ENCODE measurements around the gene SIRPG.
A peak's percentile ranks its signal among the peaks of the same experiment; 100 is the strongest.
"Not testable (repeated sequence)": the region's sequence is repeated elsewhere in the genome, so short reads cannot be mapped to it uniquely, and the experiment has no call there.

The SIRPG gene

GRCh38 chr20:1635291-1635979, 22.1 kb downstream of the SIRPG start:
- no peak for DNase-seq (ENCODE audit: low spot score)

- DNase-seq (ENCODE audit: low spot score) = no peak
Observed at GRCh38 chr20:1633535-1633934, 24.0 kb downstream of the SIRPG start.

DNA sequence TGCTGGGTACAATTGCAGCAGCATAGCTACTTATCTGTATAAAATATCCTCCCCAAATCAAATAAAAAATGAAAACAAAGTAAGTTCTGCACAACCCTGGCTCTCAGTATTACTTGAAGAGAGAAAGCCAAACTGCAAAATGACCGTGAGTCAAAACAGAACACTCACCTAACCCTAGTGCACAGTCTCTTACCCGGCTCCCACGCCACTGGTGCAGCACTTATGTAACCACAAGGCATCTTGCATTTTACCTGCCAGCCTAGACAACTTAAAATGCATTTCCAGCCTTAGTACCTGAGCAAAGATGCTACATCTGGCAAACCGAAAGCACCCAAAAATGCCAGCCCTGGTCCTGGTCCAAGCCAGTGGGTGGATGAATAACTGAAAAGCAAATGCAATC, 25.4 kb downstream of the SIRPG start:
- DNase-seq (ENCODE audit: low spot score) = no peak

DNA sequence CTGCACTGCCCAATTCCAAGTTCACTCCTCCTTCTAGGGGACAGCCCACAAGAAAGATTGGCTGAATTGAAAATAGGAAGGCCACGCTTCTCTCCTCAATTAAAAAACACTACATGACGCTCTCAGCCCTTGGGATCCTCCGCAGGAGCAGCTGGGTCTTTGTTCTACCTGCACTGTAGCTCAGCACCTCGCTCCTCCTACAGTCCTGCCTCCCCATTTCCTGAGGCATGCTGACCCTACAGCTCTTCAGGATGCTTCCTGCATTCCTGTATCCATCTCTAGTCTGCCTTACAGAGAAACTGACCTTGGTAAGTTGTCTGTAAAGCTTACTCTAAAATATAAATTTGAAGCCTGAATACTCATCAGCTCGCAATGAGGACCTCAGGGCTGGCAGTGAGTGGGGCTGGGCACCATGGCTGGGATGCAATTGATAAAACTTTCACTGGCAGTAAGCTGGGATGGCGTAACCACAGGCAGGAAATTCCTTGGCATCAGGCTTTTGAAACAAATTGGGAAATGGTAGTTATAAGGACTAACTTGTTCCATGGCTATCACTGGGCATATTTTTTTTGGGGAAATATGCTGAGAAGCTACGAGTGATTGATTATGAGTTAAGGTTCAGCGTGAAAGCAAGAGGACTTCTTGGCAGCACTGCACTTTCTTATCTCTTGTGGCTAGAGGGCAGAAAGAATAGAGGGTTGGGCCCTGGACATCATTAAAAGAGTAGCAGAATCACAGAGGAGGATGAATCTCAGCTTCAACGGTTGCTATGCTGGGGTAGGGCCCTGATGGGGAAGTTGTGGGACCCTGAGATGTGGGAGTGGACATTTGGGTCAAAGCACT, 26.0 kb downstream of the SIRPG start:
- DNase-seq (ENCODE audit: low spot score) = no peak

GRCh38 chr20:1630186-1630585, 27.4 kb downstream of the SIRPG start:
- no peak for DNase-seq (ENCODE audit: low spot score)

DNA sequence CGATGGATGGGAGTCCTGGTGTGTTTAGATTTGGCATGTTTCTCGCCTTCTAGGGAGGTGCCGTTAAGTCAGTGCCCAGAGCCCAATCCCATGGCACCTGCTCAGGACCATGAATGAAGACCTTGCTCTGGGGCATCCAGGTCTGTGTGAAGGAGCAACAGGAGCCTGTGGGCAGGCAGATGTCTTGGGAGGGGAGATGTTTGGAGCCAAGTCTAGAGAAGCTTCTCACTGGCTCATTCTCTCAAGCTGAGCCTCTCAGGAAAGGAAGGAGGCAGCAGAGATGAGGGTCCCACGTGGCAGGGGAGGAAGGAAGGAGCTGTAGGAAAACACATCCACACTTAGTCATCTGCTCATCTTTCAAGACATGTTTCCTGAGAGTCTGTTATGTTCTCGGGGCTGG, 28.3 kb downstream of the SIRPG start:
- DNase-seq (ENCODE audit: low spot score) = no peak

- DNase-seq (ENCODE audit: low spot score) = no peak
Observed at GRCh38 chr20:1628621-1629020, 29.0 kb downstream of the SIRPG start.

DNA sequence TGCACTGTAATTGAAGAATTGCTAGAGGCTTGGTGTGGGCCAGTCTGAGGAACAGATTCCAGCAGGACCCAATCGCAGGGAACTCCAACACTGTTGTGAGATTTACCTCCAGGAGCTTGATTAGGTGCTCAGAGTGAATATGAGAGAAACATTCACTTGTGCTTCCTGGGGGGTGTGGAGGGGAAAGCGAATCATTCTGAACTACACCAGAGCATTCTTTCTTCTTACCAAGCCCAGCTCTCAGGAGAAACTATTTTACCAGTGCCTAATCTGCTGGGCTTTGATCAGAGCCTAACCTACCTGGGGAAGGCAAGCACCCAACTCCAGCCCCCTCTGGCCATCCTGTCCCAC, 30.4 kb downstream of the SIRPG start:
- DNase-seq (ENCODE audit: low spot score) = no peak

- no peak for DNase-seq (ENCODE audit: low spot score)
Observed at GRCh38 chr20:1626528-1627199, 30.9 kb downstream of the SIRPG start.

GRCh38 chr20:1625083-1625690, 32.4 kb downstream of the SIRPG start:
- DNase-seq (ENCODE audit: low spot score) = no peak

GRCh38 chr20:1623501-1624205, 33.9 kb downstream of the SIRPG start:
- DNase-seq (ENCODE audit: low spot score) = no peak

DNA sequence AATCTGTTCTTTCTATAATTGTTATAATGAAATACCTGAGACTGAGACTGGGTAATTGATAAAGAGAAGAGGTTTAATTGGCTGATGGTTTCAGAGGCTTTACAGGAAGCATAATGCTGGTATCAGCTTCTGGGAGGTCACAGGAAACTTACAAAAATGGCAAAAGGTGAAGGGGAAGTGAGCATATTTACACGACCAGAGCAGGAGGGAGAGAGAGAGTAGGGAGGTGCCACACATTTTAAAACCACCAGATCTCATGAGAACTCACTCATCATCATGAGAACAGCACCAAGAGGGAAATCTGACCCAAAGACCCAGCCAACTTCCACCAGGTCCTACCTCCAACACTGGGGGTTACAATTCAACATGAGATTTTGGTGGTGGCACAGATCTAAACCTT, 35.1 kb downstream of the SIRPG start:
- DNase-seq (ENCODE audit: low spot score) = no peak

DNA sequence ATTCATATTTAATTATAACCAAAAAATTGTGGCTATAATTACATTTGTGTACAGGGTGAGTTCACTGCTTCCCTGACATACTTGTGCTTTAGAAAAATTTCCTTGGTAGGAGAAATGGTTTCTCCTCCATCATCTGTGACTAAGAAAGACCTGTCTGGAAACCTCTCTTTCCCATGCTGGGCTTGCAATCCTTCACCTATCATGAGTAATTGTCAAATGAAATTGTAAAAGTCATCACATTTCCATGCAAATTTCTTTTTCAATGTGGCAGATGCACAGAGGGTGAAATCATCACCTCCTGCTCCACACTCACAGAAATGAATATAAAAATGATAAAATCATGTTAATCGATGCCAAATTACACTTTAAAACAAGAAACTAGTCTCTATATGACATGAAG, 36.3 kb downstream of the SIRPG start:
- DNase-seq (ENCODE audit: low spot score) = no peak

DNA sequence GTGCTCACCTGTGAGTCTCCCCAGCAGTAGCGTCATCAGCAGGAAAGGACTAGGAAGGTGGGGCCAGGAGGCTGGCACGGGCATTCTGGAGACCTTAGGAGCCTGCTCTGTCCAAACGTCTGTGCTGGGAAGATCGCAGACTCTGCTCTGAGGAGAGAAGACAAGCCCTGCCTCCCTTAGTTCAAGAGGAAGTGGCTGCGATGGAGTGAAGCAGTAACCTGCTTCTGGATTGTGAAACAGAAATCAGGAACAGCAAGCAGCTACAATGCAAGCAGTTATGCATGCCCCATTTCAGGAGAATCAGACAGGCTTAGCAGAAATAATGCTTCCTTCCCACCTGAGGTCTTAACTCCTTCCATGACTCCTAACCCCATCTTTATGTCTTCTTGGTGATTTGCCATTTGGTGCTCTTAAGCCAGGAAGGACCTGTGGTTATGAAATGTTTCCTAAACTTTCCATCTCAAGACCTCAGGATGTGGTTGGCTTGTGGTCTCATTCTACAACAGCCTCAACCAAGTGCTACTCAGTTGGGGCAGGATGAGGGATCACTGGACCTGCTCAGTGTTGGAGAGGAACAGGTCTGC, 37.6 kb downstream of the SIRPG start, which contains the start of gene SIRPB1:
TSS of gene SIRPB1 (minus strand) at position 149 of the 584 bp plus-strand sequence. CDS start at position 84, 65 bp downstream.
- no peak for DNase-seq (ENCODE audit: low spot score)

- no peak for DNase-seq (ENCODE audit: low spot score)
Observed at GRCh38 chr20:1618954-1619540, 38.5 kb downstream of the SIRPG start.

- DNase-seq (ENCODE audit: low spot score) = no peak
Observed at GRCh38 chr20:1618479-1618878, 39.1 kb downstream of the SIRPG start.

- DNase-seq (ENCODE audit: low spot score) = peak; percentile 73
Observed at GRCh38 chr20:1616858-1617434, 40.6 kb downstream of the SIRPG start.

DNA sequence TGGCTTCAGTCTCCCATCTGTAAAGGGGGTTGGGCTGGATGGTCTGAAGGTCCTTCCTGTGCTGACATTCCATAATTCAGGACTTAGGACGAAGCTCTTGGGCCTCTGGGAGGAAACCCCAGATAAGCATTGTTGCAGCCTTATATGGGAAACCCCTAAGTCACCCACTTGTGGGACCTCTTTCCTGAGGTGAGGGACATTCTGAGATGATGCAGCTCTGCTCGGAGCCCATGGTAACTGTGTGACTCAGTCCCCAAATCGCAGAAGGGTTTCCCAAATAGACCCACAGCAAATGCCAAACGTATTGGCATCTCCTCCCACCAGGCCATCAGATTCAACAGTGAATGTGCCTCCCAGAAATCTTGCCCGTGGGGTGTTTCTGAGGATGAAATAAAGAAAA, 47.2 kb downstream of the SIRPG start:
- DNase-seq (ENCODE audit: low spot score) = not testable (repeated sequence)

DNA sequence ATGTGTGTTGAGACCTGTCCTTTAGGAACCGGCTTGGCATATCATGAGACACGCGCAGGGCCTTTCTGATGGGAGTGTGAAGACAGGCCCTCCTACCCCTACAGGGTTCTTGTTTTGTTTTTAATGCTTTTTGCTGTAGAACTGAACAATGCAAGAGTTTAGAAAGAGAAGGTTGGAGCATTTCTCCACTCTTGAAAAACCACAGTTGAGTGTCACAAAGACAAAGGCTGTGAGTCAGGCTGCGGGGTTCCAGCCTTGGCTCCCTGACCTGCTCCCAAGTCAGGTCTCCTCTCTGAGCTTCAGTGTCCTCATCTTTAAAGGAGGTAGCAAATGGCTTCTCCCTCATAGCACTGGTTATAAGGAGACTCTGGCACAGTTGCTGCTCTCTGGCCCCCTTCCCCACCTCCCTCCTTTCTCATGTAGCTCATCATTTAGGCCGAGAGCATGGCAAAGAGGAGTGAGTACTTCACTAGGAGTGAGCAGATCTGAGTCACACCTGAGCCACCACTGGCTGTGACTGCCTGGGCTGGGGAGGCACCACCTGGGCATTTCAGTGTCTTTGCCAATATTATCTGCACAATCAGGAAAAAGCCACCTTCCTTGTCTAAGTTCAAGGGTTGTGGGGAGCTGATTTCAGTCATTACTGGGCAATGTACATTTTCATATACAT, 48.8 kb downstream of the SIRPG start:
- DNase-seq (ENCODE audit: low spot score) = not testable (repeated sequence)

DNA sequence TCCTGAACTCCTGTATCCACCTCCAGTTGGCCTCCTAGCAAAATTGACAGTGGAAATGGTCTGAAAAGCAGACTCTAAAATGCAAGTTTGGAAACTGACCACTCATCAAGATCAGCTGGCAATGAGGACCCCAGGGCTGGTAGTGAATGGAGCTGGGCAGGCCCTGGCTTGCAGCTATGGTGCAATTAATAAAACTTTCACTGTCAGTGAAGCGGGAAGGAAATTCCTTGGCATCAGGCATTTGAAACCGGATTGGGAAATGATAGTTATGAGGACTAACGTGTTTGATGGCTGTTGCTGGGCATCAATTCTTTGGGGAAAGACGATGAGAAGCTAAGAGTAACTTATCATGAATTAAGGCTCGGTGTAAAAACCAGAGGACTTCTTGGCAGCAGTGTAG, 56.8 kb downstream of the SIRPG start:
- no peak for DNase-seq (ENCODE audit: low spot score)
